CD4-positive, alpha-beta T cell treated with Interleukin-15 for 1 hour (primary cell): ENCODE measurements around the gene AGBL2.
"Not testable (repeated sequence)": the region's sequence is repeated elsewhere in the genome, so short reads cannot be mapped to it uniquely, and the experiment has no call there.

Experiments
- DNase-seq: peaks from one replicate; pipeline ENCODE4 v3.0.0-alpha.2; 2020

Gene AGBL2

GRCh38 chr11:47715082-47715669, at the start of gene AGBL2:
Gene AGBL2 (minus strand): TSS chr11:47715369. CDS start chr11:47714650, 719 bp downstream.
- peak; percentile 81 for DNase-seq

- not testable (repeated sequence) for DNase-seq
Observed at GRCh38 chr11:47759291-47759690, 44.1 kb upstream of the AGBL2 start.

GRCh38 chr11:47756208-47756607, 41.0 kb upstream of the AGBL2 start:
- no peak for DNase-seq

GRCh38 chr11:47750725-47751124, 35.6 kb upstream of the AGBL2 start:
- DNase-seq = no peak

- DNase-seq = not testable (repeated sequence)
Observed at GRCh38 chr11:47742494-47742893, 27.3 kb upstream of the AGBL2 start.

GRCh38 chr11:47737817-47738216, 22.6 kb upstream of the AGBL2 start:
- DNase-seq = not testable (repeated sequence)

GRCh38 chr11:47732271-47732670, 17.1 kb upstream of the AGBL2 start:
- no peak for DNase-seq

- no peak for DNase-seq
Observed at GRCh38 chr11:47731475-47731874, 16.3 kb upstream of the AGBL2 start.

GRCh38 chr11:47726878-47727514, 11.8 kb upstream of the AGBL2 start:
- no peak for DNase-seq

GRCh38 chr11:47726118-47726442, 10.9 kb upstream of the AGBL2 start:
- DNase-seq = no peak

GRCh38 chr11:47725442-47726117, 10.4 kb upstream of the AGBL2 start:
- DNase-seq = no peak

- DNase-seq = no peak
Observed at GRCh38 chr11:47724041-47724729, 9.0 kb upstream of the AGBL2 start.

GRCh38 chr11:47723041-47723440, 7.9 kb upstream of the AGBL2 start:
- DNase-seq = no peak

- no peak for DNase-seq
Observed at GRCh38 chr11:47720651-47721050, 5.5 kb upstream of the AGBL2 start.

GRCh38 chr11:47716692-47717091, 1.5 kb upstream of the AGBL2 start:
- DNase-seq = no peak

GRCh38 chr11:47714554-47715081, 551 bp downstream of the AGBL2 start:
- no peak for DNase-seq

GRCh38 chr11:47711816-47712215, 3.4 kb downstream of the AGBL2 start:
- DNase-seq = no peak

- DNase-seq = no peak
Observed at GRCh38 chr11:47711225-47711624, 3.9 kb downstream of the AGBL2 start.

GRCh38 chr11:47707275-47707786, 7.8 kb downstream of the AGBL2 start:
- DNase-seq = not testable (repeated sequence)

- DNase-seq = no peak
Observed at GRCh38 chr11:47705721-47706120, 9.4 kb downstream of the AGBL2 start.

- DNase-seq = no peak
Observed at GRCh38 chr11:47691979-47692378, 23.2 kb downstream of the AGBL2 start.

GRCh38 chr11:47689480-47689879, 25.7 kb downstream of the AGBL2 start:
- no peak for DNase-seq

GRCh38 chr11:47688991-47689390, 26.2 kb downstream of the AGBL2 start:
- DNase-seq = no peak
